ENCODE measurements around the gene SLC41A2.

Gene SLC41A2, protein sequence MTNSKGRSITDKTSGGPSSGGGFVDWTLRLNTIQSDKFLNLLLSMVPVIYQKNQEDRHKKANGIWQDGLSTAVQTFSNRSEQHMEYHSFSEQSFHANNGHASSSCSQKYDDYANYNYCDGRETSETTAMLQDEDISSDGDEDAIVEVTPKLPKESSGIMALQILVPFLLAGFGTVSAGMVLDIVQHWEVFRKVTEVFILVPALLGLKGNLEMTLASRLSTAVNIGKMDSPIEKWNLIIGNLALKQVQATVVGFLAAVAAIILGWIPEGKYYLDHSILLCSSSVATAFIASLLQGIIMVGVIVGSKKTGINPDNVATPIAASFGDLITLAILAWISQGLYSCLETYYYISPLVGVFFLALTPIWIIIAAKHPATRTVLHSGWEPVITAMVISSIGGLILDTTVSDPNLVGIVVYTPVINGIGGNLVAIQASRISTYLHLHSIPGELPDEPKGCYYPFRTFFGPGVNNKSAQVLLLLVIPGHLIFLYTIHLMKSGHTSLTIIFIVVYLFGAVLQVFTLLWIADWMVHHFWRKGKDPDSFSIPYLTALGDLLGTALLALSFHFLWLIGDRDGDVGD

DNA sequence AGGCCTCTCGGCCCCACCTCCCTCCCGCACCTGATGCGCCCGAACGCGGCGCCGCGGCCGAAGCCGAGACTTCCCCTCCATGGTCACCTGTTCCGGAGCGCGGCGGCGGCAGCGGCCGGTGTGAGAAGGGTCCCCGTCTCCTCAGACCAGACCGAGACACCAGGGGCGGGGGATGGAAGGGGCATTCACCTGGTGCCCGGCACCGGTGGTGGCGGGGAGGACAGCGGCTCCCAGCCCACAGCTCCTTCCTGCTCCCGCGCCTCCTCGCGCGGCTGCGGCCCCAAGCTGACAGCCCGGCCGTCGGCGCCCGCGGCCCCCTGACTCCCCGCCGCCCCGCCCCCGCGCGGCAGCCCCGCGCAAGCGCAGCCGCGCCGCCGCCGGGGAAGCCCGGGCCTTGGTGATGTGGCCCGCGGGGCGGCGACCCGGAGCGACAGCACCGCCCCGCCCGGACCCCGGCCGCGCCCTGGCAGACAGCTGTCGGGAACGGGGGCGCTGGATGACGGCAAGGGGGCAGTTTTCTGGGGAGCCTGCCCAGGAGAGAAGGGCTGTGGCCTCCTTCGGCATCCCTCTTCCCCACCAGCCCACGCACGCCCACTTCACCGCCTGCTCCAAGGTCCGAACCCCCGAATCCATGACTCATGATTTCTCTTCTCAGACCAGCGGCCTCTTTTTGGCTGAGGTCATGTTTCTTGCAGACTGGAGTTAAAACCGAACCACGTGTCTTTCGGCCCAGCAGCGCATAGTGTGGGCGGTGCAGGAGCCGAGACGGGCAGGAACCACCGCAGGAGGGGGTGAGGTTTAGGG lies at the start of gene SLC41A2:
TSS of gene SLC41A2 (minus strand) at position 290 of the 804 bp plus-strand sequence. CDS start 29,763 bp downstream, outside the sequence.
- peak within 1 kb of the TSS; percentile 81 to 93 for H3K4me3 ChIP-seq (replicated peaks in 1 of 2; ENCODE audit: low read depth in 2 of 2, low read length in 2 of 2)
- peak; percentile 93 to 96 for DNase-seq (ENCODE audit: low read depth in 2 of 2)
- TF ChIP-seq, protein P1, sequence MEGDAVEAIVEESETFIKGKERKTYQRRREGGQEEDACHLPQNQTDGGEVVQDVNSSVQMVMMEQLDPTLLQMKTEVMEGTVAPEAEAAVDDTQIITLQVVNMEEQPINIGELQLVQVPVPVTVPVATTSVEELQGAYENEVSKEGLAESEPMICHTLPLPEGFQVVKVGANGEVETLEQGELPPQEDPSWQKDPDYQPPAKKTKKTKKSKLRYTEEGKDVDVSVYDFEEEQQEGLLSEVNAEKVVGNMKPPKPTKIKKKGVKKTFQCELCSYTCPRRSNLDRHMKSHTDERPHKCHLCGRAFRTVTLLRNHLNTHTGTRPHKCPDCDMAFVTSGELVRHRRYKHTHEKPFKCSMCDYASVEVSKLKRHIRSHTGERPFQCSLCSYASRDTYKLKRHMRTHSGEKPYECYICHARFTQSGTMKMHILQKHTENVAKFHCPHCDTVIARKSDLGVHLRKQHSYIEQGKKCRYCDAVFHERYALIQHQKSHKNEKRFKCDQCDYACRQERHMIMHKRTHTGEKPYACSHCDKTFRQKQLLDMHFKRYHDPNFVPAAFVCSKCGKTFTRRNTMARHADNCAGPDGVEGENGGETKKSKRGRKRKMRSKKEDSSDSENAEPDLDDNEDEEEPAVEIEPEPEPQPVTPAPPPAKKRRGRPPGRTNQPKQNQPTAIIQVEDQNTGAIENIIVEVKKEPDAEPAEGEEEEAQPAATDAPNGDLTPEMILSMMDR (IDR thresholded peaks at IDR 0.05; ENCODE audit: low read depth, low read length), result no peak

DNA sequence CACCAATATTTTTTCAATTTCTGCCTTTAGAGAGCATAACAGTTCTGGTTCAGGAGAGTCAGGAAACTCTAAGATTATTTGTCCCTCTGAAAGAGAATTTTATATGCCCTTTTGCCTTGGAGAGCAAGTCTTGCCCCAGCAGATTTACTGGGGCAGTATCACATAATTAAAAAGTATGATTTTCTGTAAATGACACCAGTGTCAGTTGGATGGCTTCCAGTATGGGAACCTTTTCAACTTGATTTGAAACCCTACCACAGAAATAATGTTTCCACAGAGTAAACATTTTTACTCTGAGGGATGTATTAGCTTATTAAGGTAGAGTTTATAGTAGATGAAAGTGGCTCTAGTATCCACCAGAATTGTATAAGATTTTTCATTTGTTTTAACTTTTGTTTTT lies 43.4 kb upstream of the SLC41A2 start:
- DNase-seq (ENCODE audit: low read depth in 2 of 2), result no peak
- no peak overlapping the region for H3K4me3 ChIP-seq (replicated peaks in 1 of 2; ENCODE audit: low read depth in 2 of 2, low read length in 2 of 2)
- TF ChIP-seq, protein P1 (IDR thresholded peaks at IDR 0.05; ENCODE audit: low read depth, low read length), result no peak

DNA sequence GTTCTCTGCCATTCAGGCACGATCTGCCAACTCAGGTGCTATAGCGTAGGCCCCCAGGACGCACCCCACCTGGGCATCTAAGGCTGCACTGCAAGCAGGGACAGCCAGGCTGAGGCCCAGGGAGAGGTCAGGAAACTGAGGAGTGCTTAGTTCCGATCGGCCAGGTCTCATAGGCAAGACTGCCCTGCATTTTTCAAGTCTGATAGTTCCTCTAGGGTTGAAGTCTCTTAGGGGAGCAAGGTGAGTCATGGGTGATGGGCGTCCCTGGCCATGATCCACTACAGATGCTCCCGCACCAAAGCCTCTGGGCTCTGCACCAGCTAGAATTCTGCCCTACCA lies 41.2 kb upstream of the SLC41A2 start:
- no peak for DNase-seq (ENCODE audit: low read depth in 2 of 2)
- TF ChIP-seq, protein P1 (IDR thresholded peaks at IDR 0.05; ENCODE audit: low read depth, low read length), result no peak
- no peak overlapping the region for H3K4me3 ChIP-seq (replicated peaks in 1 of 2; ENCODE audit: low read depth in 2 of 2, low read length in 2 of 2)

DNA sequence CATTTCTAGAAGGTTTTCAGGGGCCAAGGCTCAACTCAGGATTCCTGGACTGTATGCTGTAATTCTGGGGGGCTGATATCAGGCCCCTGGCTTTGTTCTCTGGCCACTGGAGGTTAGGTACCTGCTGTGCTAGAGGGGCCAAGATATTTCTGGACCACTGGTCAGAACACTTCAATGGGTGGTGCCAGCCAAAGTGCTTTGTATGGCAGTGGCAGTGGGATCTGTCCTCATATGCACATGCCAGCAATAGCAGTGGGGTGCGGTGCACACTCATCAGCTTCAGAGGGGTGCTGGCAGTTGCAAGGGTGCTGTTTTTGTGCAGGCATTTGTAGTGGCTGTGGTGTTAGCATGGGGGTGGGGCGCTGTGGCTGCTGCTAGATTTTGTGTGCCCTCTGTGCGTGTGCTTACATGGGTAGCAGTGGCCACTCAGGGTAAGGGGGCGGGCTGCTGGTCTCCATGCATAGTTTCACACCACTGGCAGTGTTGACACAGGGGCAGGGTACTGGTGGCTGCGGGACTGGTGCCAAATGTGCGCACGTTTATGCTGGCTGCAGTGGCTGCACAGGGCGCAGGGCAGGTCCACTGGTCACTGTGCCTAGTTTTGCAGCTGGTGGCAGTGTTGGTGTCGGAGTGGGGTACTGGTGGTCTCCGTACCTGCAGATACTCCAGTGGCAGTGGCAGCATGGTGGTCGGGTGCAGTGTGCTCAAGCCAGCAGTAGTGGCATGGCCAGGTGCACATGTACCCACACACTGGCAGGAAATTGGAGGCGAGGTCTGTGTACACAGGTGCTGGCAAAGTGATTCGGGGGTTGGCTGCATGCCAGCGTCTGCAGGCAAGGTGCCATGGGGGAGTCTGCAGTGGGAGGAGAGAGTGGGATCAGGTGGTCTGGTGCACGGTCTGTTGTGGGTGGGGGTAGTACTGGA lies 40.6 kb upstream of the SLC41A2 start:
- TF ChIP-seq, protein P1 (IDR thresholded peaks at IDR 0.05; ENCODE audit: low read depth, low read length), result no peak
- DNase-seq (ENCODE audit: low read depth in 2 of 2), result no peak
- no peak overlapping the region for H3K4me3 ChIP-seq (replicated peaks in 1 of 2; ENCODE audit: low read depth in 2 of 2, low read length in 2 of 2)

DNA sequence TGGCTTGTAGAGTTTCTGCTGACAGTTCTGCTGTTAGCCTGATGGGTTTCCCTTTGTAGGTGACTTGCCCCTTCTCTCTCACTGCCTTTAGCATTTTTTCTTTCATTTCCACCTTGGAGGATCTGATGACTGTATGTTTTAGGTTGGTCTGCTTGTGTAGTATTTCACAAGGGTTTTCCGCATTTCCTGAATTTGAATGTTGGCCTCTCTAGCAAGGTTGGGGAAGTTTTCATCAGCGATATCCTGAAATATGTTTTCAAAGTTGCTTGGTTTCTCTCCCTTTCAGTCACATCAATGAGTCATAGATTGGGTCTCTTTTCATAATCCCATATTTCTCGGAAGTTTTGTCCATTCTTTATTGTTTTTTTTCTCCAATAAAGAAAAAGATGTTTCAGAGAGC lies 39.5 kb upstream of the SLC41A2 start:
- no peak overlapping the region for H3K4me3 ChIP-seq (replicated peaks in 1 of 2; ENCODE audit: low read depth in 2 of 2, low read length in 2 of 2)
- no peak for DNase-seq (ENCODE audit: low read depth in 2 of 2)
- TF ChIP-seq, protein P1 (IDR thresholded peaks at IDR 0.05; ENCODE audit: low read depth, low read length), result no peak

DNA sequence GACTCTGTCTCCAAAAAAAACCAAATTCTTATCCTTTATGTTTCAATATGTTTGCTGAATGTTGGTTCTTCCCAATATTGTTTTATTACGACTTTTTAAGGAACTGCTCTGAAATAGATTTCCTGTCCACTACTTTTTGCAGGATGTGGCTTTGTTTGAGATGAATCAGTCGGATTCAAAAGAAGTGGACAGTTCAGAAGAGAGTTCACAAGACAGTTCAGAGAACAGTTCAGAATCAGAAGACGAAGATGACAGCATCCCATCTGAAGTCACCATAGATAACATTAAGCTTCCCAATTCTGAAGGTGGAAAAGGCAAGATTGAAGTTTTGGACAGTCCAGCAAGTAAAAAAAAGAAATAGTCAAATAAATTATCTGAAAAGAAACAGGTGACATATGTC lies 36.2 kb upstream of the SLC41A2 start:
- H3K4me3 ChIP-seq (replicated peaks in 1 of 2; ENCODE audit: low read depth in 2 of 2, low read length in 2 of 2), result no peak overlapping the region
- TF ChIP-seq, protein P1 (IDR thresholded peaks at IDR 0.05; ENCODE audit: low read depth, low read length), result no peak
- no peak for DNase-seq (ENCODE audit: low read depth in 2 of 2)
